ENCODE measurements around the gene TTLL11. TPM values are rescaled to one million over a fixed set of nuclear protein-coding genes. Genes with fewer than 3 reads are reported as not detected.
"Not testable (repeated sequence)": the region's sequence is repeated elsewhere in the genome, so short reads cannot be mapped to it uniquely, and the experiment has no call there.

The TTLL11 gene
- total RNA-seq, 4 donors from 2014 or later = 12.3 to 20.5 (median 15.3) TPM

- no peaks in the 10 kb centered on the region for H3K36me3 ChIP-seq
- intact Hi-C loops (cut with DNase I; ENCODE audit: low total_unique reads) (no loop called here), in situ Hi-C loops (cut with MboI; ENCODE audit: low sequenced_read_pairs in 4 of 4) (no loop called here)
- no peak overlapping the region for H3K4me3 ChIP-seq
- H3K9me3 ChIP-seq = no peaks in the 10 kb centered on the region
- peaks cover 22 to 40% of the 10 kb centered on the region in 2 donors for H3K4me1 ChIP-seq
- ATAC-seq (no peak), DNase-seq (no peak)
- H3K27me3 ChIP-seq = no peaks in the 10 kb centered on the region
- H3K27ac ChIP-seq = peak overlapping the region in 1 of 4 donors; percentile 29
- no peak for TF ChIP-seq CTCF (IDR thresholded peaks at IDR 0.05 in 4 of 5, conservative IDR thresholded peaks at IDR 0.05 in 1 of 5)
- TF ChIP-seq POLR2A (IDR thresholded peaks at IDR 0.05) = no peak
These were observed 85.3 kb downstream of the TTLL11 start for GRCh38 chr9:122007837-122008236.

- ATAC-seq (no peak), DNase-seq (no peak)
- H3K27ac ChIP-seq = no peak overlapping the region
- H3K4me3 ChIP-seq = no peak overlapping the region
- peaks cover 39 to 42% of the 10 kb centered on the region in 2 donors for H3K4me1 ChIP-seq
- no peak for TF ChIP-seq POLR2A (IDR thresholded peaks at IDR 0.05)
- TF ChIP-seq CTCF (IDR thresholded peaks at IDR 0.05 in 4 of 5, conservative IDR thresholded peaks at IDR 0.05 in 1 of 5) = no peak
- in situ Hi-C loops (cut with MboI; ENCODE audit: low sequenced_read_pairs in 4 of 4) = no loop called here
- H3K36me3 ChIP-seq = no peaks in the 10 kb centered on the region
- no peaks in the 10 kb centered on the region for H3K27me3 ChIP-seq
- intact Hi-C loops (cut with DNase I; ENCODE audit: low total_unique reads) = no loop called here
- no peaks in the 10 kb centered on the region for H3K9me3 ChIP-seq
These were observed 87.5 kb downstream of the TTLL11 start for GRCh38 chr9:122005597-122005996.

- H3K27ac ChIP-seq = no peak overlapping the region
- H3K36me3 ChIP-seq = no peaks in the 10 kb centered on the region
- intact Hi-C loops (cut with DNase I; ENCODE audit: low total_unique reads) = no loop called here
- no peaks in the 10 kb centered on the region for H3K9me3 ChIP-seq
- peaks cover 37 to 40% of the 10 kb centered on the region in 2 donors for H3K4me1 ChIP-seq
- TF ChIP-seq POLR2A (IDR thresholded peaks at IDR 0.05) (no peak), CTCF (IDR thresholded peaks at IDR 0.05 in 4 of 5, conservative IDR thresholded peaks at IDR 0.05 in 1 of 5) (no peak)
- H3K4me3 ChIP-seq = no peak overlapping the region
- H3K27me3 ChIP-seq = no peaks in the 10 kb centered on the region
- DNase-seq = no peak
- in situ Hi-C loops (cut with MboI; ENCODE audit: low sequenced_read_pairs in 4 of 4) = no loop called here
- ATAC-seq = no peak
These were observed 88.5 kb downstream of the TTLL11 start for GRCh38 chr9:122004589-122004988.

GRCh38 chr9:122001491-122002201, 91.5 kb downstream of the TTLL11 start:
- H3K4me1 ChIP-seq = peaks cover 29 to 30% of the 10 kb centered on the region in 2 donors
- no peaks in the 10 kb centered on the region for H3K27me3 ChIP-seq
- no peaks in the 10 kb centered on the region for H3K36me3 ChIP-seq
- peak overlapping the region; percentile 85 to 94 (median 88) for H3K27ac ChIP-seq
- peak overlapping the region in 3 of 4 donors; percentile 13 to 16 (median 15) for H3K4me3 ChIP-seq
- in situ Hi-C loops (cut with MboI; ENCODE audit: low sequenced_read_pairs in 4 of 4) = no loop called here
- ATAC-seq = peak; percentile 90 to 92
- TF ChIP-seq CTCF (IDR thresholded peaks at IDR 0.05 in 4 of 5, conservative IDR thresholded peaks at IDR 0.05 in 1 of 5) (no peak), POLR2A (IDR thresholded peaks at IDR 0.05) (no peak)
- no peaks in the 10 kb centered on the region for H3K9me3 ChIP-seq
- intact Hi-C loops (cut with DNase I; ENCODE audit: low total_unique reads) = loop anchor here (1.0 kb wide), 1 partner anchor 16 kb away; no protein-coding TSS in a partner anchor
- DNase-seq = peak; percentile 76 to 90

- H3K4me1 ChIP-seq = peaks cover 29 to 30% of the 10 kb centered on the region in 2 donors
- not testable (repeated sequence) for ATAC-seq, H3K27me3 ChIP-seq
These were observed 92.6 kb downstream of the TTLL11 start for GRCh38 chr9:122000526-122000925.

More at GRCh38 chr9:122000526-122000925, 92.6 kb downstream of the TTLL11 start:
- H3K9me3 ChIP-seq; intact Hi-C loops (cut with DNase I; ENCODE audit: low total_unique reads); DNase-seq; H3K4me3 ChIP-seq; H3K36me3 ChIP-seq; in situ Hi-C loops (cut with MboI; ENCODE audit: low sequenced_read_pairs in 4 of 4): not testable (repeated sequence)
- peak overlapping the region; percentile 85 to 94 (median 88) for H3K27ac ChIP-seq
